ENCODE measurements around the gene TMC5.

Gene TMC5

DNA sequence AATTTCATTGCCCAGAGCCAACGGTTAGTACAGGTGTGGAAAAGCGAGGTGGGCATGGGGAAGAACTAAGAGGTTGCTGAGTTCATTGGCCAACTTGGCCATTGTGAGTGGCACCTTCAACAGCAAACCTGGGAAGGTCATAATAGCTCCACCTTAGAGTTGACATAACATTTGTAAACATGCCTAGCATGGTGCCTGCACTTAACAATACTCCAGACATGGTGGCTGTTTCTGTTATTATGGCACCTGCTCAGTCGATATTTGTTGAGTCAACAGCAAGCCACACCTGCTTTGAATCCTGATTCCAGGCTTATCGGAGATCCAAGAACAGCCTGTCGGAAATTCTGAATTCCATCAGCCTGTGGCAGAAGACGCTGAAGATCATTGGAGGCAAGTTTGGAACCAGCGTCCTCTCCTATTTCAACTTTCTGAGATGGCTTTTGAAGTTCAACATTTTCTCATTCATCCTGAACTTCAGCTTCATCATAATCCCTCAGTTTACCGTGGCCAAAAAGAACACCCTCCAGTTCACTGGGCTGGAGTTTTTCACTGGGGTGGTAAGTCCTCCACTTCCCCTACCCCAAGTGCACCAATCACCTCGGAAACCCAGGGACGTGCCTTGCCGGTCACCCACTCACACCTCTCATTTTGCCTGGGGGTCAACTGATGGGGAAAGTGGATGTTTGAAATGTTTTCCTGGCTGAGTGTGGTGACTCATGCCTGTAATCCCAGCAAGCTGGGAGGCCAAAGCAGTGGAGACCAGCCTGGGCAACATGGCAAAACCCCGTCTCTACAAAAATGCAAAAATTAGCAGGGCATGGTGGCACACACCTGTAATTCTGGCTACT, 46.0 kb downstream of the TMC5 start:
- no peak for DNase-seq (ENCODE audit: low read depth)

DNA sequence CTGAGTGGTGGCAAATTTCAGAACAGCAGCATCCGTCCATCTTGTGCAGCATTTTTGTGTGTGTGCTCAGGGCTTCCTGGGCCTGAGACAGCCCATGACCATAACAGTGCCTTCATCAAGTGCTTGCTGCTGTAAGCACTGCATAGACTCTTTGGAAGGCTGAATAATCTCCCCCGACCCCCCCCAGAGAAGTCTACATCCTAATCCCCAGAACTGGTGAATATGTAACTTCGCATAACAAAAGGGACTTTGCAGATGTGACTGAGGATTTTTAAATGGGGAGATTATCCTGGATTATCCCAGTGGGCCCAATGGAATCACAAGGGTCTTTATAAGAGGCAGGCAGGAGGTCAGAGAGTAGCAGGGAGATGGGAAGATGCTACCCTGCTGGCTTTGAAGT, 50.6 kb downstream of the TMC5 start:
- DNase-seq (ENCODE audit: low read depth) = no peak

DNA sequence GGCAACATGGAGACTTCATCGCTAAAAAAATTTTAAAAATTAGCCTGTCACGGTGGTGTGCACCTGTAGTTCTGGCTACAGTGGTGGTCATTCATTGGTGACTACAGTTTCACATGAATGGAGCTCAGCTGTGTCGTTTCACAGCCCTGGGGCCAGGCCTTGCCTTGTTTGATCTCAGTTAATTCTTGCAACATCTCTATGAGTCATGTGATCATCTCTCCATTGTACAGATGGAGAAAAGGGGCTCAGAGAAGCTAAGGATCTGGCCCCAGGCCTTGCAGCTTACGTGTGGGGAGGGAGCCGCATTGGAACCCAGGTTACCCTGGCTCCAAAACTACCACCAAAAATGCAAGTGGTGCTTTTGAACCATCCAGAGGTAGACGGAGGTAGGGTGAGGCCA, 54.8 kb downstream of the TMC5 start:
- DNase-seq (ENCODE audit: low read depth) = no peak

DNA sequence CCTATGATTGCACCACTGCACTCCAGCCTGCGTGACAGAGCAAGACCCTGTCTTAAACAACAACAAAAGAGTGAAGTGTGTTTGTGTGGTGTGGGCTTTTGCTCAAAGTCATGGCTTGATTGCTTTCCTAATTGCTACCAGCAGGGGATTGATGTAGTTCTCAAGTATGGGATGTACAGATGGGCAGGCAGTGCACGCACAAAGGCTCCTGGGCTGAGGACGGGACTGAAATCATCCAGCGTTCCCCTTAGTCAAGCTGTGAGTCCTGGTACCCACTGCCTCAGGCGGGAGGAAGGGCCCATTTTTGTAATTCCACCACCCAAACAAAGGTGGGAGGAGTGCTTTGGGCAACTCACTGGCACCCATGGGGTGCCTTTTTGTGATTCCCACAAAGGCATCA, 56.9 kb downstream of the TMC5 start:
- no peak for DNase-seq (ENCODE audit: low read depth)

DNA sequence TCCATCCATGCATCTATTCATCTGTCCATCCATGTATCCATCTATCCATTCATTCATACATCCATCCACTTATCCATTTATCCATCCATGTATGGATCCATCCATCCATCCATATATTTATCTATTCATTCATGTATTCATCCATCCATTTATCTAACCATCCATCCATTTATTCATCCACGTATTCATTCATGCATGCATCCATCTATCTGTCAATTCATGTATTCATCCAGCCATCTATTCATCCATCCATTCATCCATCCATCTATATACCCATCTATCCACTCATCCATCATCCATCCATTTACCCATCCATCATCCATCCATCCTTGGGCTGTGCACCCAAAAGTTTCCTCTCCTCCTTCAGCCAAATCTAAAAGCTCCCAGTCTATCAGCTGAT, 60.8 kb downstream of the TMC5 start:
- no peak for DNase-seq (ENCODE audit: low read depth)

DNA sequence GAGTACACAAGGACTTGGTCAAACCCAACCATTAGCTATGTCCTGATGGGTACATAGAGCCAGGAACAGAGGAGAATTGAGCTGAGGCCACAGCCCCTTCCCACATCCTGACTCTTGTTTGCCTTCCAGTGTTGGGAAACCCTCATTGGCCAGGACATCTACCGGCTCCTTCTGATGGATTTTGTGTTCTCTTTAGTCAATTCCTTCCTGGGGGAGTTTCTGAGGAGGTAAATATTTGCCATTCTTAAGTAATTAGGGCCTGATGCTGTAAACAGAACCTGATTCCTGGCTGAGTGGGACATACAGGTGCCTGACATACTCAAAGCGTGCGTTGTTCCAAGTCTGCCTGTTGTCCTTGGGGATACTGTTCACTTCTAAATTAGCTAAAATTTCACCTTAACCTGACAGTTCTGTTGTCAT, 61.6 kb downstream of the TMC5 start:
- DNase-seq (ENCODE audit: low read depth) = no peak

DNA sequence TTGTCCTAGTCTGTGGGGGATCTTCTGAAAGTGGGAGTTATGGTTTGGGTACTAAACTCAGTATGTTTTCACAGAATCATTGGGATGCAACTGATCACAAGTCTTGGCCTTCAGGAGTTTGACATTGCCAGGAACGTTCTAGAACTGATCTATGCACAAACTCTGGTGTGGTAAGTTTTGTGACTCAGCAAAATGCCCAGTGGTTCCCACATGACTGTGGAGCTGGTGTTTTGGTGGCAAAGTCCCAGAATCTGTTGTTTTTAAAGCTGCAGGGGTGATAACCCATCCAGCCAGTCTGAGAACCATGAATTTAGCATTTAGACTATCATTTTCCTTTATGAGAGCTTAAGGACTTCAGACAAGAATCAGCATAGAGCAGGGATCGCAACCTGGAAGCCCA, 63.6 kb downstream of the TMC5 start:
- DNase-seq (ENCODE audit: low read depth) = no peak

DNA sequence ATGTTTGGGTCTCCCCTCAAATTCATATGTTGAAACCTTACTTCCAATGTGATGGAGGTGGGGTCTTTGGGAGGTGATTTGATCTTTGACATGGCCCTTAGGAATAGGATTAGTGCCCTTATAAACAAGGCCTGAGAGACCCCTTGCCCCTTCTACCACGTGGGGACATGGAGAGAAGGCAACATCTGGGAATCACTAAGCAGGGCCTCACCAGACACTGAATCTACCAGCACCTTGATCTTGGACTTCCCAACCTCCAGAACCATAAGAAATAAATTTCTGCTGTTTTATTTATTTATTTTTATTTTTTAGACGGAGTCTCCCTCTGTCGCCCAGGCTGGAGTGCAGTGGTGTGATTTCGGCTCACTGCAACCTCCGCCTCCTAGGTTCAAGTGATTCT, 64.1 kb downstream of the TMC5 start:
- DNase-seq (ENCODE audit: low read depth) = no peak

DNA sequence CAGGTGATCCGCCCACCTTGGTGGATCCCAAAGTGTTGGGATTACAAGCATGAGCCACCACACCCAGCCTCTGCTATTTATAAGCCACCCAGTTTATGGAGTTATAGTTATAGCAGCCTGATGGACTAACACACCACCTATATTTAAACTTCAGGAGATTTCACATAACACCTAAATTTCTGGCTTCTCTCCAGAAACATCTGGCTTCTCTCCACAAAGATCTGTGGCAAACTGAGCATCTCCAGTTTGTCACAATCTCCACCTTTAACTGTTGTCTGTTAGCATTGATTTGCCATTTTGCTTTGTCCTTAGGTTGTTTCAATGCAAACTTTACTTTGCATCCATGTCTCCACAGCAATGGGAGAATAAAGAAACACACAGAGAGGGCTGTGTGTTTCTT, 64.6 kb downstream of the TMC5 start:
- DNase-seq (ENCODE audit: low read depth) = no peak

DNA sequence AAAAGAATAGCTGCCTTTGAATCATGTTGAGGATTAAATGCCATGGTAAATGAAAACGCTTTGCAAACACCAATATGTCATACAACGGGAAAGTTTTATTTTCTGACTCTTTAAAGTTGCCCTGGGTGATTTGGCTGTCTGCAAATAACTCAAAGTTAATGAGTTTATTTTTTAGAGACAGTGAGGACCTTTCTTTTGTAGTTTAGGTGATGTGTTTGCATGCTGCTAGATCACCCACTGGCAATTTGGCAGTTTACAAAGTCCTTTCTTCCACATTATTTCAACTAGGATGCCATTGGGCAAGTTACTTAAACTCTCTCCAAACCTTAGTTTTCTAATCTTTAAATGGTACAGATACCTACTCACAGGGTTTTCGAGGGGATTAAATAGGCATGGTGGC, 66.4 kb downstream of the TMC5 start:
- no peak for DNase-seq (ENCODE audit: low read depth)

DNA sequence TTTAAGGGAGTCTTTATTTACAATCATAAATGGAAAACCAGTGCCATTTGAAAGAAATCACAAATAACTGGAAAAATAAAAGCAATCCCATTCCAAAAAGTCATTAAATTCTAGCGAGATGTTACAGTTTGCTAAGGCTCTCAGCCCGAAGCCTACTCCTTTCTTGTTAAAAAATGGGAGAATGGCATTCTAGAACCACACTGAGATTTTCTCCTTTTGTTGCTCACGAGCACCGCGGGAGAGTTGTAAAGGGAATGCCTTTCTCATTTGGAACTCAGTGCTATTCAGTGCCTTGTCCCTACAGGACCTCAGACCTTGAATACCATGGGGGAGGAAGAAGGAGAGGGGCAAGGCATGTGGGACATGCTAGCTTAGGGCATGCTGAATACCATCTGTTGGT, 67.9 kb downstream of the TMC5 start:
- no peak for DNase-seq (ENCODE audit: low read depth)

DNA sequence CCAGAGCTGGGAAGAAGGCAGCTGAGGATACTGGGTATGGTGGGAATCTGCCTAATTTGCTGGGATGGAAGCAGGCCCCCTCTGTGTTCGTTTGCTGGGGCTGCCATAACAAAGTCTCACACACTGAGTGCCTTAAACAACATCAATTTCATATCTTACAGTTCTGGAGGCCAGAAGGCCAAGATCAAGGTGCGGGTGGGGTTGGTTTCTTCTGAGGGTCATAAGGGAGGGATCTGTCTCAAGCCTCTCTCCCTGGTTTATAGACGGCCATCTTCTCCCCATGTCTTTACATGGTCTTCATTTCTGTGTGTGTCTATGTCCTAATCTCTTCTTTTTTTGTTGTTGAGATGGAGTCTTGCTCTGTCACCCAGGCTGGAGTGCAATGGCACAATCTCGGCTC, 68.4 kb downstream of the TMC5 start:
- DNase-seq (ENCODE audit: low read depth) = no peak

DNA sequence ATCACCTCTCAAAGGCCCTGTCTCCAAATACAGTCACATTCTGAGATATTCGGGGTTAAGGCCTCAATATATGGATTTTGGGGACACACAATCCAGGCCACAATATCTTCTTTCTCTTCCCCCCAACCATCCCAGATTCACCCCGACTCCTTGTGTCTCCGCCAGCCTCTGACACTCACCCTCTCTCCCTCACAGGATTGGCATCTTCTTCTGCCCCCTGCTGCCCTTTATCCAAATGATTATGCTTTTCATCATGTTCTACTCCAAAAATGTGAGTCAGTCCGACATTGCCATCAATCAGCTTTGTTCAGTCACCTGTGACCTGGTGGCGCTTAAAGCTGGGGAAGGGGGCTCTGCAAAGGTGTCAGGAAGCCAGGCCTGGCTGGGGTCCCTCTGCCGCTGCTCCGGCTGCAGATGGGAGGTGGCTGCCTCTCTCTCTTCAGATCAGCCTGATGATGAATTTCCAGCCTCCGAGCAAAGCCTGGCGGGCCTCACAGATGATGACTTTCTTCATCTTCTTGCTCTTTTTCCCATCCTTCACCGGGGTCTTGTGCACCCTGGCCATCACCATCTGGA, 69.2 kb downstream of the TMC5 start:
- DNase-seq (ENCODE audit: low read depth) = no peak

DNA sequence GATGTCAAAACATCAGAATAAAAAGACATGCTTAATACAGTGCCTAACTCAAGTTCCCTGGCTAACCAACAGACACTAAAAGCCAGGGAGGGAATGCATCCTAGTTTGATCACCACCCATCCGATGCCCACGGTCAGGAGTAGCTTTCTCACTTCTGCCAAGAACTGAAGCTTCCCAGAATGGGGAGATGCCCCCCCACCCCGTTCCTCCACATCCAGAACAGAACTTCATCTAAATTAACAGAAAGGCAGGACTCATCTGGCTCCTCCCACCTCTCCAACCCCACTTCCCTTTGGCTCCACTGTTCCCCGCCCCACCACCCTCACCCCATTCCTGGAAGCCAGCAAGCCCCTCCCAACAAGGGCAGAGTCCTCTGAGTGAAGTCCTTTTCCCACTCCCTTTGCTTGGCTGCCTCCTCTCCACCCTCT, 70.5 kb downstream of the TMC5 start:
- no peak for DNase-seq (ENCODE audit: low read depth)

DNA sequence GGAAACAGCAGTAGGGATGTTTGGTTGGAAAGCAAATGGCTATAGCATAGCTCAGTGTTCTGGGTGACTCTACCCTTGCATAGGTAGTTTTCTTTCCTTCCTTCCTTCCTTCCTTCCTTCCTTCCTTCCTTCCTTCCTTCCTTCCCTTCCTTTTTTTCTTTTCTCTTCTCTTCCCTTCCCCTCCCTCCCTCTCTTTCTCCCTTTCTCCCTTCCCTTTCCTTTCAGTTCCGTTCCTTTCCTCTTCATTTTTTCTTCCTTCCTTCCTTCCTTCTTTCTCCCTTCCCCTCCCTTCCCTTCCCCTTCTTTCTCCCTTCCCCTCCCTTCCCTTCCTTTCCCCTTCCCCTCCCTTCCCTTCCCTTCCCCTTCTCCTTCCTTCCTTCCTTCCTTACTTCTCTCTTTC, 72.9 kb downstream of the TMC5 start:
- no peak for DNase-seq (ENCODE audit: low read depth)

DNA sequence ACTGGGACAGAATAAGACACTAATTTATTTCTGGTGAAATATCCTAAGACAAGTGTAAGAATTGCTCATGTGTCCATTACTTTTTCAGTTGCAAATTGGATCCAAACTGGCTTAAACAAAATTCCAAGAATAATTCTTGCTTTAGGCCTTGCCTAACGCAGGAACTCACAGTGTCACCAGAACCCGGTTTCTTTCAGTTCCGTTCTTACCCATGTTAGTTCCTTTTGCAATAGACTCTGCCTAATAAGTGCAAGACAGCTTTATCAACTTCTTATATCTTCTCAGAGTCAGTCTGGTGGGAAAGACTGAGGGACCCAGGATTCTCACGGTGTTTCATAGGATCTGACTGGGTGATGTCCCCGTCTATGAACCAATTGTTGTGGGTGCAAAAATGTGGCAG, 79.5 kb downstream of the TMC5 start:
- no peak for DNase-seq (ENCODE audit: low read depth)

DNA sequence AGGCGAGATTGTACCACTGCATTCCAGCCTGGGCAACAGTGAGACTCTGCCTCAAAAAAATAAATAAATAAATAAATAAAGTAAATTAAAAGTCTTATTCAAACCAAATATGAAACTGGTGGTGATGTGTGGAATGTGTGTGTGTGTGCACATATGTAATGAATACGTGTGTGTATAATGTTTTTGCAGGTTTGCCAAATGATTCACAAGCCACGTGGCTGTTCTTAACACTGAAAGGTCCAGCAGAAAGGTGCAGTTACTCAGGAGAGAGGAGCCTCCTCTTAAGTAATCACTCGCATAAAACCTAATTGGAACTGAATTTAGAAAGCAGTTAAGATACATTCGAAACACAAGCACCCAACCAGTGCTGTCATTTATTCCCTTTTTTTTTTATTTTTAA, 81.3 kb downstream of the TMC5 start:
- DNase-seq (ENCODE audit: low read depth) = no peak

DNA sequence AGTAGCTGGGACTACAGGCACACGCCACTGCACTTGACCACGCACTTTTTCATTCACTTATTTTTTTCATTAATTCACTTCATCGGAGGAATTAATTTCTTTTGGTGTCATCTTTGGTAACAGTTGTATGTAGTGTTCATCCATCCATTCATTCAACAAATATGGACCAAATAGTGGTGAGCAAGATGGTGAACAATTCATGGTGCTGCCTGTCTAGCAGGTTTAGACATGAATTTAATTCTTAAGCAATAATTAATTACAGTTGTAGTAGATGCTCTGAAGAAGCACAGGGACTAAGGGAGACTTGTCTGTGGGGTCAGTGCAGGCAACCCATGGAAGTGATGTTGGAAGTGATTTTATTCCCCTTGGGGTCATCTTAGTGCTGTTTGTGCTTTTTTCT, 81.8 kb downstream of the TMC5 start:
- DNase-seq (ENCODE audit: low read depth) = no peak

DNA sequence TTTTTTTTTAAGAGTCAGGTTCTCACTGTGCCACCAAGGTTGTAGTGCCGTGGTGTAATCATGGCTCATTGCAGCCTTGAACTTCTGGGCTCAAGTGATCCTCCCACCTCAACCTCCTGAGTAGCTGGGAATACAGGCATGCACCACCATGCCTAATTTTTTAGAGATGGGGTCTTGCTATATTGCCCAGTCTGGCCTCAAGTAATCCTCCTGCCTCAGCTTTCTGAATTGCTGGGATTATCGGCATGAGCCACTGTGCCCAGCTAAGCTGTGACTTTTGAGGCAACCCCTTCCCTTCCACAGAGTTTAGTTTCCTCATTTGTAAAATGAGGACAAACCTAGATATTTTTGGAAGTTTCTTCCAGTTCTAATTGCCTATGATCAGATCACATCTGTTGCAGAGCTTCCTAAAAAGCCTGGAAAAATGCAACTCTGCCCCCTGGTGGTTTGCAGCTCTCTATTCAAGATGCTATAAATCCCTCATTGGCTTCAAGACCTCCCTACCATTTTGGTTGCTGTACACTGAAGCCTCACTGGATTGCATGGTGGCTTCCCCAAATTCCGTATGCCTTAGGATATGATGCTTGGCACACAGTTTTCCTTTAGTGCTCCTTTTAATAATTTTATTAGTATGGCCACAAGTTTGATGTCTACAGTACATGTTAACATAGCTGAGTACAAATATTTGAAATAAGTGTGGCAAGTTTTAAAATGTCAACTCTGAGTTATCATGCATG, 84.9 kb downstream of the TMC5 start:
- peak; percentile 25 for DNase-seq (ENCODE audit: low read depth)

DNA sequence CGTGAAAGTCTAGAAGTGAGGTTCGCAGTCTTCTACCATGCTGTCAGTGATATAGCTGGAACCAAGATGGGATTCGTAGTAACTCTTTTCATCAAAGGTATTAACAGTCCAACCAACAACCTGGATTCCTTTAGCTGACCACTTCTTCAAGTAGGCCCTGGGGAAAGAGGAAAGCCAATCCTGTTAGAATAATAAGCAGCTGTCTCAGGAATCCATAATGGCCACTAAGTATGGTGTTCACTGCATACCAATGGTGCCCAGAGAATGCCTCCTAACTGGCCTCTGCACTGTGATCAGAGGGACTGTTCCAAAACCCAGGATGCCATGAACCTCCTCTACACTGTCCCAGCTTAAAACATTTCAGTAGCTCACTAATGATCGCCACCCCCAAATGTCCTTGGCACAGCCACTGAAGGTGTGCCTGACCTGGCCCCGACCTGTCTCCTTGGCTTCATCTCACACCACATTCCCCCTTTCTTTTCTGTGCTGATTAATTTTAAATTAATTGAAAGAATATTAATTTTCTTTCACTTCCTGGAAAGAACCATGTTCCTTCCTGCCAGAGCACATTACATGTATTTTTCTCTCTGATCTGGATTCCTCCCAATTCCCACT, 85.9 kb downstream of the TMC5 start:
- DNase-seq (ENCODE audit: low read depth) = no peak

DNA sequence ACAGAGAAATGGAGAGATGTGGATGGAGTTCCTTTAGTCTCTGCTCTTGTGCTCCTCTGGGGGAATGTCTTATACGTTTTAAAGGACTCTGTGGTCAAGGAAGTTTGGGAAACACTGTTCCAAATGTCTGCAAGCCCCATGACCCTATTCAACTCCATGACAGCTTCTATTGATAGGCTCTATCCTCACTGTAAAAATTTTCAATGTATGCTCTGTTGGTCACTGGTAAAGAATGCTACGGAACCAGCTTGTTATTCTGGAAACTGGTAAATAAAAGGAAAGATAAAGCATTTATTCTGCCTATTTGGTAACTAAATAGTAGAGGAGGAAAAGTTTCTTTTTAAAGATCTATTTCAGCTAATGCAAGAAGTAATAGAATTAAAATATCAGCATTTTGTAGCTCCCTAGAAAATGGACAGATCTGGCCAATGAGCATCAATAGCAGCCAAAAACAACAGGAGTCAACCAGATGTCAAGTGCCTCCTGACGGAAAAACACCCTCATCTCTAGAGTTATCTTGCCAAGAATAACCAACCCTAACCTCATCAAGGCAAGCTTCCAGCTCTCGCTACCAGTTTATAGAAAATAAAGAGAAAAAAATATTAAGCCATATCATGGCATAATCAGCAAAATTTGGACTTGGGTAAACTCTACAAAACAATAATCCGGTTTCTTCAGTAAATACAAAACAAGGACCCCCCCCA, 88.1 kb downstream of the TMC5 start:
- no peak for DNase-seq (ENCODE audit: low read depth)

DNA sequence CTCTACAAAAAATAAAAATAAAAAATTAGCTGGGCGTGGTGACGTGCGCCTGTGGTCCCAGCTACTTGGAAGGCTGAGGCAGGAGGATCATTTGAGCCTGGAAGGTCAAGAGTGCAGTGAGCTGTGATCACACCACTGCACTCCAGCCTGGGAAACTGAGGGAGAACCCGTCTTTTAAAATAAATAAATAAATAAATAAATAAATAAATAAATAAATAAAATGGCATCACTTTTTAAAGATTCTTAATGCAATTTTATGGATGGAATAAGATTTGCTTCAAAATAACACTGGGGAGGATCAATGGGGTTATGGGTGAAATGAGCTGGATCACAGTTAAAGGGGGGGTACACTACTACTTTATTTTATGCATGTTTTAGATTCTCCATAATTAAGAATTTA, 89.3 kb downstream of the TMC5 start:
- DNase-seq (ENCODE audit: low read depth) = no peak

Data from activated T-helper 1 cell treated with Interleukin-2 at 50 U/mL for 16 hours (primary cell).